ENCODE measurements around the gene HECTD2.
A peak's percentile ranks its signal among the peaks of the same experiment; 100 is the strongest.
"Not testable (repeated sequence)": the region's sequence is repeated elsewhere in the genome, so short reads cannot be mapped to it uniquely, and the experiment has no call there.

HECTD2 gene

GRCh38 chr10:91381257-91381891 is 28.8 kb upstream of the HECTD2 start:
- no peak overlapping the region for H2AFZ ChIP-seq (ENCODE audit: low read length)
- no peak for TF ChIP-seq EZH2phosphoT487 (IDR thresholded peaks at IDR 0.05; ENCODE audit: borderline replicate concordance)
- TF ChIP-seq CTCF (conservative IDR thresholded peaks at IDR 0.05; ENCODE audit: low read length): no peak
- H3K4me2 ChIP-seq (ENCODE audit: low read depth, low read length, poor library complexity, severe bottlenecking): peak overlapping the region; percentile 9
- H3K9me2 ChIP-seq (replicated peaks; ENCODE audit: low read depth, low read length): no peaks in the 10 kb centered on the region
- peaks cover 4% of the 10 kb centered on the region for H3K27me3 ChIP-seq (ENCODE audit: insufficient read depth, low read length, poor library complexity, severe bottlenecking)
- H3F3A ChIP-seq (ENCODE audit: low read depth): no peaks in the 10 kb centered on the region
- peaks cover 23% of the 10 kb centered on the region for H3K4me1 ChIP-seq (ENCODE audit: insufficient read depth, low read length, poor library complexity, severe bottlenecking)
- no peaks in the 10 kb centered on the region for H3K9me3 ChIP-seq (ENCODE audit: insufficient read depth, low read depth, low read length)
- no peak overlapping the region for H3K4me3 ChIP-seq (ENCODE audit: low read length, poor library complexity, severe bottlenecking)
- no peaks in the 10 kb centered on the region for H3K36me3 ChIP-seq (ENCODE audit: insufficient read depth, low read length)
- no peak overlapping the region for H3K9ac ChIP-seq (ENCODE audit: low read depth, low read length, poor library complexity, severe bottlenecking)
- no peaks in the 10 kb centered on the region for H4K20me1 ChIP-seq (ENCODE audit: insufficient read depth, low read length, poor library complexity, severe bottlenecking)
- H3K79me2 ChIP-seq (ENCODE audit: insufficient read depth, low read length): no peaks in the 10 kb centered on the region

GRCh38 chr10:91385306-91386085 is 24.6 kb upstream of the HECTD2 start:
- Histone ChIP-seq H3K4me1 (ENCODE audit: insufficient read depth, low read length, poor library complexity, severe bottlenecking) (peaks cover 17% of the 10 kb centered on the region), H3K36me3 (ENCODE audit: insufficient read depth, low read length) (no peaks in the 10 kb centered on the region), H2AFZ (ENCODE audit: low read length) (no peak overlapping the region), H3K4me2 (ENCODE audit: low read depth, low read length, poor library complexity, severe bottlenecking) (no peak overlapping the region), H3K9me2 (replicated peaks; ENCODE audit: low read depth, low read length) (no peaks in the 10 kb centered on the region), H3K4me3 (ENCODE audit: low read length, poor library complexity, severe bottlenecking) (no peak overlapping the region), H3F3A (ENCODE audit: low read depth) (no peaks in the 10 kb centered on the region), H3K9ac (ENCODE audit: low read depth, low read length, poor library complexity, severe bottlenecking) (no peak overlapping the region), H3K79me2 (ENCODE audit: insufficient read depth, low read length) (no peaks in the 10 kb centered on the region), H3K27me3 (ENCODE audit: insufficient read depth, low read length, poor library complexity, severe bottlenecking) (no peaks in the 10 kb centered on the region), H4K20me1 (ENCODE audit: insufficient read depth, low read length, poor library complexity, severe bottlenecking) (no peaks in the 10 kb centered on the region), H3K9me3 (ENCODE audit: insufficient read depth, low read depth, low read length) (no peaks in the 10 kb centered on the region)
- TF ChIP-seq CTCF (conservative IDR thresholded peaks at IDR 0.05; ENCODE audit: low read length) (no peak), EZH2phosphoT487 (IDR thresholded peaks at IDR 0.05; ENCODE audit: borderline replicate concordance) (no peak)

GRCh38 chr10:91389636-91390512 is 20.3 kb upstream of the HECTD2 start:
- no peaks in the 10 kb centered on the region for H3K79me2 ChIP-seq (ENCODE audit: insufficient read depth, low read length)
- no peaks in the 10 kb centered on the region for H3K36me3 ChIP-seq (ENCODE audit: insufficient read depth, low read length)
- peak overlapping the region; percentile 97 for H2AFZ ChIP-seq (ENCODE audit: low read length)
- H3K4me2 ChIP-seq (ENCODE audit: low read depth, low read length, poor library complexity, severe bottlenecking): peak overlapping the region; percentile 71
- peak overlapping the region; percentile 61 for H3K4me3 ChIP-seq (ENCODE audit: low read length, poor library complexity, severe bottlenecking)
- peaks cover 5% of the 10 kb centered on the region for H3K4me1 ChIP-seq (ENCODE audit: insufficient read depth, low read length, poor library complexity, severe bottlenecking)
- H3K9me2 ChIP-seq (replicated peaks; ENCODE audit: low read depth, low read length): no peaks in the 10 kb centered on the region
- peak overlapping the region; percentile 45 for H3K9ac ChIP-seq (ENCODE audit: low read depth, low read length, poor library complexity, severe bottlenecking)
- H3K27me3 ChIP-seq (ENCODE audit: insufficient read depth, low read length, poor library complexity, severe bottlenecking): no peaks in the 10 kb centered on the region
- no peaks in the 10 kb centered on the region for H3K9me3 ChIP-seq (ENCODE audit: insufficient read depth, low read depth, low read length)
- no peaks in the 10 kb centered on the region for H3F3A ChIP-seq (ENCODE audit: low read depth)
- TF ChIP-seq CTCF (conservative IDR thresholded peaks at IDR 0.05; ENCODE audit: low read length): peak; percentile 70
- TF ChIP-seq EZH2phosphoT487 (IDR thresholded peaks at IDR 0.05; ENCODE audit: borderline replicate concordance): no peak
- no peaks in the 10 kb centered on the region for H4K20me1 ChIP-seq (ENCODE audit: insufficient read depth, low read length, poor library complexity, severe bottlenecking)

- not testable (repeated sequence) for H4K20me1 ChIP-seq (ENCODE audit: insufficient read depth, low read length, poor library complexity, severe bottlenecking); H3F3A ChIP-seq (ENCODE audit: low read depth); H3K4me1 ChIP-seq (ENCODE audit: insufficient read depth, low read length, poor library complexity, severe bottlenecking); H3K36me3 ChIP-seq (ENCODE audit: insufficient read depth, low read length); H3K9me2 ChIP-seq (replicated peaks; ENCODE audit: low read depth, low read length); H3K9ac ChIP-seq (ENCODE audit: low read depth, low read length, poor library complexity, severe bottlenecking); H3K79me2 ChIP-seq (ENCODE audit: insufficient read depth, low read length); H3K4me3 ChIP-seq (ENCODE audit: low read length, poor library complexity, severe bottlenecking); H3K4me2 ChIP-seq (ENCODE audit: low read depth, low read length, poor library complexity, severe bottlenecking); H3K9me3 ChIP-seq (ENCODE audit: insufficient read depth, low read depth, low read length); H3K27me3 ChIP-seq (ENCODE audit: insufficient read depth, low read length, poor library complexity, severe bottlenecking)
- 0 out of 2 replicates have a peak overlapping the region, but pooled peaks have one; percentile 97 for H2AFZ ChIP-seq (ENCODE audit: low read length)
These were observed 19.7 kb upstream of the HECTD2 start for GRCh38 chr10:91390513-91390825.
